ES-I3 (cell line): ENCODE results near the gene LRP6.
"Not testable (repeated sequence)": the region's sequence is repeated elsewhere in the genome, so short reads cannot be mapped to it uniquely, and the experiment has no call there.

Experiments used
- H3K36me3 ChIP-seq: 2 replicates; pipeline ENCODE4 v1.6.1; 2013; ENCODE audit warnings: mild to moderate bottlenecking, low read length, control low read depth, moderate library complexity; ENCODE audit not compliant: insufficient read depth
- H3K4me1 ChIP-seq: 2 replicates; pipeline ENCODE4 v1.6.1; 2013; ENCODE audit warnings: mild to moderate bottlenecking, control low read depth, low read length; ENCODE audit not compliant: insufficient read depth
- H3K9ac ChIP-seq: 2 replicates; pipeline ENCODE4 v1.6.1; 2013; ENCODE audit warnings: low read depth, mild to moderate bottlenecking, low read length, moderate library complexity
- H3K9me3 ChIP-seq: 2 replicates; pipeline ENCODE4 v1.6.1; 2013; ENCODE audit warnings: mild to moderate bottlenecking, low read length, moderate library complexity; ENCODE audit not compliant: control insufficient read depth, insufficient read depth

The LRP6 gene

DNA sequence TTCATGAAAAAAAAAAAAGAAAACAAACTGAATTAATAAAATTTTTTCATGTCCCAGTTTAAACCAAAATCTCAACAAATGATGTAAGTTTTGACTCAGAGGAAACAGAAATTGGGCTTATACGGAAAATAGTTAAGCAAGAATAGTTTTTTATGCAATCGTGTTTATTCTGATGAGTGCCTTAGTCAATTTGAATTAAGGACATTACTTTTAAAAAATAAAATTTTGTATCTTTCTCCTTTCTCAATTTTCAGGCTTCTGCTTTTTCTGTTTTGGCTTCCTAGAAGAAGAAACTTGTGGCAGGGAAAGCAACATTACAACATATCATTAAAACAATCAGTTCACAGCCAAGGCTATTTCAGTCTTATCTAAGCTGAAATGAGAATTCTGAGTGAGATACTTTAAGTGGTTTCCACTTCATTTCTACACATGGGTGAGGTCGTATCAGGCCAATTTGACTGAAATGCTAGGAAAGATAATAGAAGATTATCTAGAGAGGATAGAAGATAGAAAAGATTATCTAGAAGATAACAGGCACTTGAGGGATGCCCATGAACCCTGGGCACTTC, 143.7 kb downstream of the LRP6 start:
- Histone ChIP-seq H3K4me1 (no peaks in the 10 kb centered on the region), H3K9me3 (no peaks in the 10 kb centered on the region), H3K9ac (no peak overlapping the region), H3K36me3 (peaks cover 14% of the 10 kb centered on the region)

DNA sequence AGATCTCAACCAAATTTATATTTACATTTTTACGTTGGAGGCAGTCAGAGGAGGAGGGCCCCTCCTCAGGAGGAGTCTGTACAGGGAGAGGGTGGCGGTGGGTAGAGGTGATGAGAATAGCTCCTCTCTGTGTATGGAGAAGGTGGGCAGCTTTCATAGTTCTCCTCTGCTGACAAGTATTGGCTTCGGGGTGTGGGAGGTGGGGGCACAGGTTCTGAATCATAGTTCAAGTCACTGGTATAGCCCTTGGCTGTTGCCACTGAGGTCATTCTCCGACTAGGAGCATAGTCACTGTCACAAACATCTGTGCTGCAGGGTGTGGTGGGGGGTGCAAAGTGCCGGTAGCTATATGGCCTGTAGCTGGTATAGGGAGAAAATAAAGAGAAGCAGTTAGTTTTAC, 145.8 kb downstream of the LRP6 start:
- Histone ChIP-seq H3K36me3 (peaks cover 13% of the 10 kb centered on the region), H3K4me1 (no peaks in the 10 kb centered on the region), H3K9me3 (no peaks in the 10 kb centered on the region), H3K9ac (no peak overlapping the region)

DNA sequence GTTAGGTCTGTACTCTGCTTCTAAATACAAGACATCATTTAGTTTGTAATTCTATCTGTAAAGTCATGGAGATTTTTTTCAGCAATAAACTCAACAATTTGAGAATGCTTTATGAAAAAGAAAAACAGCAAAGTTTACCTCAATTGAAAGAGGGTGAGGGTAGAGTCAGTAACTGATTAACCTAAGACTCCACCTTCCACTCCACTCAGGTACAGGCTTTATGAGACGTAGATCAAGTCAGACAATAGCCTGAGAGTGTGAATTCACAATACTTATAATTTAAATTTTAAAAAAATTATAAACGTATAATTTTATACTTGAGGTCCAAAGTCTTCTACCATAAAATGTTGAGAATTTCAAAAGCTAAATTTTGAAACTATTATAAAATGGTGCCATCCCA, 150.2 kb downstream of the LRP6 start:
- Histone ChIP-seq H3K9me3 (no peaks in the 10 kb centered on the region), H3K4me1 (no peaks in the 10 kb centered on the region), H3K36me3 (no peaks in the 10 kb centered on the region; the same call in 1 of the 2 replicates), H3K9ac (no peak overlapping the region)

DNA sequence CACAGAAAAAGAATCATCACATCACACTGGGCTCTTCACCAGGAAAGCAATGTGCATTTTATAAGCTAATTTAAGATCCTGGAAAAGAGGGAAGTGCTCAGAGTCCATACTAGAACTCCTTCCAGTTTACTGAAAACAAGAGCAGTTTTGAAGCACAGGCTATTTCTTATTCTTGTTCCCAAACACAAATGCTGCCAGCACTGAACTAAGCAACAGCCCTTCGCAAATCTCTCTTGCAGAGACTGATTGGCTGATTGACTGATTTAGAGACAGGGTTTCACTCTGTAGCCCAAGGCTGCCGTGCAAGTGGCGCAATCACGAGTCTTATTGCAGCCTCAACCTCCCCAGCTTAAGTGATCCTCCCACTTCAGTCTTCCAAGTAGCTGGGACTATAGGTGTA, 151.3 kb downstream of the LRP6 start:
- Histone ChIP-seq H3K9me3 (no peaks in the 10 kb centered on the region), H3K9ac (no peak overlapping the region), H3K4me1 (no peaks in the 10 kb centered on the region), H3K36me3 (no peaks in the 10 kb centered on the region)

DNA sequence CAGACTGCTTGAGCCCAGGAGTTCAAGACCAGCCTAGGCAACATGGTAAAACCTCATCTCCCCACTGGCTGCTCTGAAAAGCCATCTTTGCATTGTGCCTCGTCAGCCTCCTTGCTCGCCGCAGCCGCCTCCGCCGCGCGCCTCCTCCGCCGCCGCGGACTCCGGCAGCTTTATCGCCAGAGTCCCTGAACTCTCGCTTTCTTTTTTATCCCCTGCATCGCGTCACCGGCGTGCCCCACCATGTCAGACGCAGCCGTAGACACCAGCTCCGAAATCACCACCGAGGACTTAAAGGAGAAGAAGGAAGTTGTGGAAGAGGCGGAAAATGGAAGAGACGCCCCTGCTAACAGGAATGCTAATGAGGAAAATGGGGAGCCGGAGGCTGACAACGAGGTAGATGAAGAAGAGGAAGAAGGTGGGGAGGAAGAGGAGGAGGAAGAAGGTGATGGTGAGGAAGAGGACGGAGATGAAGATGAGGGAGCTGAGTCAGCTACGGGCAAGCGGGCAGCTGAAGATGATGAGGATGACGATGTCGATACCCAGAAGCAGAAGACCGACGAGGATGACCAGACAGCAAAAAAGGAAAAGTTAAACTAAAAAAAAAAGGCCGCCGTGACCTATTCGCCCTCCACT, 155.8 kb downstream of the LRP6 start:
- not testable (repeated sequence) for H3K4me1 ChIP-seq, H3K9ac ChIP-seq, H3K9me3 ChIP-seq, H3K36me3 ChIP-seq

DNA sequence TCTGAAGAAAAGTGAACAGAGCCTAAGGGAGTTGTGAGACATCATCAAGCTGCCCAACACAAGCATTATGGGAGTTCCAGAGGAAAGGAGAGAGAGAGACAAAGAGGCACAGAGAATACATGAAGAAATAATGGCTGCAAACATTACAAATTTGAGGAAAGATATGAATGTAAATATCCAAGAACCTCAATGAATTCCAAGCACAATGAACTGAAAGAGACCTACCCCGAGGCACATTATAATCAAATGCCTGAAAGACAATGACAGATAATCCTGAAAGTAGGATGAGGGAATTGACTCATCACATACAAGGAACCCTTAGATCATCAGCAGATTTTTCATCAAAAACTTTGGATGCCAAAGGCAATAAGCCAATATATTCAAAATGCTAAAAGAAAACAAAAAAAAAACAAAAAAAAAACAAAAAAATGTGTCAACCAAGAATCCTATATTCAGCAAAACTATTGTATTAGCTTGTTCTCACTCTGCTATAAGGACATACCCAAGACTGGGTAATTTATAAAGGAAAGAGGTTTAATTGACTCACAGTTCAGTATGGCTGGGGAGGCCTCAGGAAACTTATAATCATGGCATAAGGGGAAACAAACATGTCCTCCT, 158.3 kb downstream of the LRP6 start:
- Histone ChIP-seq H3K36me3 (no peaks in the 10 kb centered on the region), H3K4me1 (no peaks in the 10 kb centered on the region), H3K9ac (no peak overlapping the region), H3K9me3 (peaks cover 7% of the 10 kb centered on the region)

DNA sequence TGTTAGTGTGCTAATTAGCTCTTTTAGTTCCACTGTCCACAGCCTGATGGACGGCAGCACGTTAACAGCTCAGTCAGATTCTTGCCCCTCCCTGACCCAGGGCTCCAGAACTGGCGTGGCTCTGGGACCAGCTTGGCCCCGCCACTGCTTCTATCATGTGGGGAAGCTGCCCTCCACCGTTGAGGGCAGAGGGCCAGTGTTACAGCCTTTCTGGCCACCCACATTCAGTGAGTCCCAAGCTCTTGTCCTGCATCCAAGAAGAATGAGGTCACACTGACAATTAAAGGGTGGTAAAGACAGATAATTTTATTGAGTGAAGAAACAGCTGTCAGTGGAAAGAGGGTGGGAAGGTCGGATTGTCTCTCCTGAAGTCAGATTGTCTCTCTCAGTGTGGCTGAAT, 159.2 kb downstream of the LRP6 start:
- Histone ChIP-seq H3K9me3 (peaks cover 7% of the 10 kb centered on the region), H3K9ac (no peak overlapping the region), H3K36me3 (no peaks in the 10 kb centered on the region), H3K4me1 (no peaks in the 10 kb centered on the region)

DNA sequence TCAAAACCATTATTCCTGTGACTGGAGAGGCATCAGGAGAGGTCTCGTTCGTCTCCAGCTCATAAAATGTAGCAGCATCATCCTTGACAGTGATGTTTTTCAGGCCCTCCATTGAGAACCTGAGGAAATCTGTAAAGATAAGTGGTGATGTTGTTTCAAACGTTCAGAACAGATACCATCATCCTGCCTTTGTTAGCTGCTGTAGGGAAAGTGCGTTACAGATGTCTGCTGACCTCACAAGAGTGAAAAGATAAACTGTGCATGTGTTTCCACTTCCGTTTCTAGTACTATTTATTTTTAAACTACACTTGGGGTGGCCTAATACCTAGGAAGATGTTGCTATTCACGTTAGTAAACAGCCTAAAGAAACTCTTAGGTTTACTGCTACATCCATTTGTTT, 167.7 kb downstream of the LRP6 start:
- no peaks in the 10 kb centered on the region for H3K9me3 ChIP-seq
- H3K4me1 ChIP-seq: no peaks in the 10 kb centered on the region
- peaks cover 3% of the 10 kb centered on the region; the same call in 1 of the 2 replicates for H3K36me3 ChIP-seq
- no peak overlapping the region for H3K9ac ChIP-seq

DNA sequence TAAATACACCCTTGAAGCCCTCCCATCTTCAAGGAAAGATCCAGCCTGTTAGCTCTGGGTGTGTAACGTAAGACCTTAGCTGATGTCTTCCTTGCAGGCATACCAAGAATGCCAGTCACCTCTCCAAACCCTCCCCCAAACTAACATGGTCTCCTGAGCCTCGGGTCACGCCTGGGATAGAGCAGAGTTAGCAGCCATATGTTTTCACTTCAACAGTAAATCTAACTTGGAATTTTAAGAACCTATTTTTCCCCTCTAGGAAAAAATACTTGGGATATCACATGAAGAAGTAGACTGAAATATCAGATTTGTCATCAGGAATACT, 168.2 kb downstream of the LRP6 start:
- Histone ChIP-seq H3K9ac (no peak overlapping the region), H3K36me3 (peaks cover 3% of the 10 kb centered on the region; the same call in 1 of the 2 replicates), H3K4me1 (no peaks in the 10 kb centered on the region), H3K9me3 (no peaks in the 10 kb centered on the region)

DNA sequence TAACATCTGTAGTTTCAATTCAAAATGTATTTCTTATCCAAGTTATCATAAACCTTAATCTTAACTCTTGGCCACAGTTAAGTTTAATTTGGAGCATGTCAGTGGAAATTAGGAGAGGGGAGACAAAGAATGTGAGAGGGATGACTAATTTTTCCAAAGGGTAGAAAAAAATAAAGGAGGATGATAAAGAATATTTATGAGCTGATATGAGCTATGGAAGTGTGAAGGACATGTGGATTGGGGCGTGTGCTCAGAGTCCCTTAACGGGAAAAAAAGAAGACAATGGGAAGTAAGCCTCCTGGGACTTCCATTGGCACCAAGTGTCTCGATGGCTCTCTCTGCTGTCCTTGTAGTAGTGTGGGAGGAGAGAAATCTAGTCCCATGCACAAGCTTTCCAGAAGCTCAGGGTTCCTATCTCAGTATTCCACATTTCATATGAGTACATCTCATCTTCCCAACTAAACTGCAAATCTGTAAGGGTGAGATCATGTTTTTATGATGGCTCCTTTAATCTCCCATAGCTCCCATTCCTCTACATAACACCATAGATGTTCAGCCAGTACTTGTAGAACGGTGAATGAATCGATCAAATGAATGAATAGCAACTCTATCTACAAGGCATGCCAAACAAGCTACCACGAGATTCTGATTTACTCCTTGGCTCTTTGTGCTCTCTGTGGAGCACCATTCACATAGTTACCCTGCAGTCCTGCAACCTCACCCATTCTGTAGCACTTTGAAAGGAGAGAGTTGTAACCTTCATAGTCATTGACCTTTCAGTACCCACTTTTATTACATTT, 168.8 kb downstream of the LRP6 start:
- H3K4me1 ChIP-seq: no peaks in the 10 kb centered on the region
- H3K9me3 ChIP-seq: no peaks in the 10 kb centered on the region
- H3K36me3 ChIP-seq: peaks cover 3% of the 10 kb centered on the region; the same call in 1 of the 2 replicates
- H3K9ac ChIP-seq: no peak overlapping the region

DNA sequence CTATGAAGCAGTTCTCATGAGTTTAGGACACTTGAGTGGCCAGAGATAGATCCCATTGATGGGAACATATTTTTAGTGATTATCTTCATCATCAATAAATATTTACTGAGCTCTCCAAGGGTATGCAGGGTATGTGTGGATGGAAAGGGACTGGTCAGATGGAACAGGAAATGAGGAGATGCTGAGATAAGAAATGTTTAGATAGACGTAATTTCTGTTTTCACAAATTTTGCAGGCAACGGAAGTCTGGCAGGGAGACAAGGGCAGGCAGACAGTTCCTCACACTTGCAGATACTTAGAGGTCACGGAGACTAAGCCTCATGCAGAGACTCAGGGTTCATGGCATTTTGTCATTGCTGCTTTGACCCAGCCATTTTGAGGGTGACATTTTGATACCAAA, 171.8 kb downstream of the LRP6 start:
- no peaks in the 10 kb centered on the region for H3K36me3 ChIP-seq
- H3K4me1 ChIP-seq: no peaks in the 10 kb centered on the region
- H3K9ac ChIP-seq: no peak overlapping the region
- no peaks in the 10 kb centered on the region for H3K9me3 ChIP-seq

DNA sequence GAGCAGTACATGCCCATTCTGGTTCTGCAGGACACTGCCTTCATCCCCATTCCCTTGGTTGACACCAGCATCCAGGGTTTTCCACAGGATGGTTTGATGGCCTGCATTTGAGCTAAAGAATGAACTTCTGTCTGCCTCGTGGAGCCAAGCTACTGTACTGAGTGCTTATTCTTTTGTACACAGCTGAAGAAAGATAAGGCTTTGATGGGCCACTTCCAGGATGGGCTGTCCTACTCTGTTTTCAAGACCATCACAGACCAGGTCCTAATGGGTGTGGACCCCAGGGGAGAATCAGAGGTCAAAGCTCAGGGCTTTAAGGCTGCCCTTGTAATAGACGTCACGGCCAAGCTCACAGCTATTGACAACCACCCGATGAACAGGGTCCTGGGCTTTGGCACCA, 172.4 kb downstream of the LRP6 start:
- Histone ChIP-seq H3K36me3 (no peaks in the 10 kb centered on the region), H3K4me1 (no peaks in the 10 kb centered on the region), H3K9ac (no peak overlapping the region), H3K9me3 (no peaks in the 10 kb centered on the region)

DNA sequence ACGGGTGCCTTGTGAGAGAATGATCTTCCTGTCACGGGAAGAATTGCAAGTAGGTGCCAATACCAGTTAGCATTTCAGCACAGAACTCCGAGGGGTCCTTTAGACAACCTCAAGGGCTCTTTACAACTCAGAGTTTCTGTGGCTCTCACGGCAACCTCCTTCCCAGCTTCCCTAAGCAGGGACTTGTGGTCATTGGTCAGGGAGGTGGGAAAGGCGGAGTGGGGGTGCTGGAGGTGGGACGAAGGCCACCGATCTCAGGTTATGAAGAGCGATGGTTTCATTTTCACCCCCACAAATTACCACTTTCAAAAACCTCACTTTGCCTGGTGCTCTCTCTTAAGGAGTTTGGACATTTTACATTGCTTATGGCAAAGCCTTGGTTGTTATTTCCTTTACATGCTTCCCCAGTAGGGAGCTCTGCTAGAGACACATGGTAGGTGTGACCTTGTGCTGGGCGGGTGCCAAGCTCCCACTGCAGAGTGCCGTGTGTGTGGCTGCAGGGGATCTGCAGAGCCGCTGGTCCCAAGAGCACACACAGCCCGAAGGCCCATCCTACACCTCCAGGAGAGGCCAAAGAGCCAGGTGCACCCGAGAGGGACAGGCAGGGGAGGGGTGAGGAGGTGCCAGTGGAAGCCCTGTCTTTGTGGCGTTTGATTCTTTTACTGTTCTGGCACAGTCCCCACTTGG, 174.7 kb downstream of the LRP6 start:
- no peak overlapping the region for H3K9ac ChIP-seq
- H3K9me3 ChIP-seq: no peaks in the 10 kb centered on the region
- H3K36me3 ChIP-seq: no peaks in the 10 kb centered on the region
- H3K4me1 ChIP-seq: peaks cover 10% of the 10 kb centered on the region; the same call in 1 of the 2 replicates

DNA sequence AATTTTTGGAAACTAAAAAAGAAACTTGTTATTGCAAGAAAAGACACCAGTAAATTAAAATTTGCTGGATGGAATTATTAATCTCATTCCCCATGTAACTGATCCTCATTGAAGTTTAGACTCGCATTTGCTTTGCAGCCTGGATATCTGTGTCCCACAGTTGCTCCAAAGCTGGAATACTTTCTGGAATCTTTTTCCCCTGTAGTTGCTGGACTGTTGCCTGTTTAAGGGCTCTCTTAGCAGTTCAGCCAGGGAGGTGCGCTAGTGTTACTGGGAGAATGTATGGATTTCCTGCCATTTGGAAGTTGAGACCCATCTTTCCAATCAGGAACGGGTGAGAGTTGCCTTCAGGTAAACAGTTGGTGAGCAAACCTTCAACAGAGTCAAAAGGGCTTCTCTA, 175.8 kb downstream of the LRP6 start:
- peaks cover 19% of the 10 kb centered on the region for H3K4me1 ChIP-seq
- H3K36me3 ChIP-seq: no peaks in the 10 kb centered on the region
- no peak overlapping the region for H3K9ac ChIP-seq
- H3K9me3 ChIP-seq: no peaks in the 10 kb centered on the region
